NT2/D1 (cell line): Measurements from ENCODE around the gene AQP1.

ENCODE experiments used
- YY1 ChIP-seq: IDR thresholded peaks from 2 replicates; pipeline ENCODE4 v1.6.1; 2011; ENCODE audit not compliant: insufficient read length, insufficient read depth
- ZNF274 ChIP-seq: IDR thresholded peaks from 2 replicates; pipeline ENCODE4 v1.6.1; 2011; ENCODE audit warnings: mild to moderate bottlenecking, low read depth, low read length

DNA sequence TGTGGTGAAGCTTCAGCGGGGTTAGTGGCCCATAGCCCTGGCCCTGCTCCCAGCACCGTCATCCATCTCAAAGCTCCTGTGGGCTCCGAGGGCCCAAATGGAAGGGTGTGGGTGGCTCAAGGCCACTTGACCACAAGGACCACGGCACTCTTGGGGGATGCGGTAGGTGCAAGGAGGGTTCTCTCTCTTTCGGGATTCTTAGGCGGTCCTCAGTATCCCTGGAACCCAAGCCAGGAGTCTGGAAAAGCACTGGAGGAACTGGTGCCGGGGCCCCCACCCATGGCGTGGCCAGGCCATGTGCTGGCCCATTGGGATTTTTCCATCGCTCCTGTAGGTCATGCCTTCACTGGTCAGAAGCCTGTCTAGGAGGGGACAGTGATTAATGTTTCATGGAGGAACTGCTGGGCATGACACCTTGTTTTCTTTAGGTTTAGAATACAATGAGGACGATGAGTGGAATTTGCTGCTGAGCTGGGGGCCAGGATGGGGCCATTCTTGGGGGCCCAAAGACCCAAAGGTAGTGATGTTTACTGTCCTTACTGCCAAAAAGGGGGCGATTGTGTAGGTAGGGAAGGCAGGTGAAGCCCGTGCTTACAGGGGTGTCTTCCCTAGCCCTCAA, 16.7 kb downstream of the AQP1 start:
- TF ChIP-seq ZNF274 (no peak), YY1 (no peak)
